HG03135 (cell line): ENCODE results near the gene PCBP3.
A peak's percentile ranks its signal among the peaks of the same experiment; 100 is the strongest.
"Not testable (repeated sequence)": the region's sequence is repeated elsewhere in the genome, so short reads cannot be mapped to it uniquely, and the experiment has no call there.

Source experiments
- ATAC-seq: cut with Tn5 transposase; IDR thresholded peaks from one replicate; pipeline ENCODE4 v1.9.1; 2021; ENCODE audit warnings: mild to moderate bottlenecking, moderate library complexity; ENCODE audit not compliant: unreplicated experiment

Gene PCBP3

GRCh38 chr21:45643021-45643980 is at the start of gene PCBP3:
TSS of gene PCBP3 (plus strand) at chr21:45643725. CDS start at chr21:45850086, 206,361 bp downstream.
- peak; percentile 73 for ATAC-seq

- no peak for ATAC-seq
Observed at GRCh38 chr21:45594721-45595489, 48.6 kb upstream of the PCBP3 start.

GRCh38 chr21:45595574-45596295 is 47.8 kb upstream of the PCBP3 start:
- no peak for ATAC-seq

- ATAC-seq = no peak
Observed at GRCh38 chr21:45596704-45597318, 46.7 kb upstream of the PCBP3 start.

- ATAC-seq = no peak
Observed at GRCh38 chr21:45598109-45598508, 45.4 kb upstream of the PCBP3 start.

- ATAC-seq = no peak
Observed at GRCh38 chr21:45598666-45599065, 44.9 kb upstream of the PCBP3 start.

- no peak for ATAC-seq
Observed at GRCh38 chr21:45599146-45599581, 44.4 kb upstream of the PCBP3 start.

GRCh38 chr21:45600248-45600647 is 43.3 kb upstream of the PCBP3 start:
- ATAC-seq = no peak

GRCh38 chr21:45601551-45601950 is 42.0 kb upstream of the PCBP3 start:
- no peak for ATAC-seq

GRCh38 chr21:45602106-45602505 is 41.4 kb upstream of the PCBP3 start:
- ATAC-seq = no peak

GRCh38 chr21:45603481-45603880 is 40.0 kb upstream of the PCBP3 start:
- ATAC-seq = no peak

- ATAC-seq = not testable (repeated sequence)
Observed at GRCh38 chr21:45604681-45605080, 38.8 kb upstream of the PCBP3 start.

GRCh38 chr21:45607021-45607908 is 36.3 kb upstream of the PCBP3 start:
- ATAC-seq = no peak

GRCh38 chr21:45607909-45608295 is 35.6 kb upstream of the PCBP3 start:
- no peak for ATAC-seq

- not testable (repeated sequence) for ATAC-seq
Observed at GRCh38 chr21:45608747-45609470, 34.6 kb upstream of the PCBP3 start.

GRCh38 chr21:45609616-45610015 is 33.9 kb upstream of the PCBP3 start:
- ATAC-seq = not testable (repeated sequence)

- no peak for ATAC-seq
Observed at GRCh38 chr21:45611296-45611695, 32.2 kb upstream of the PCBP3 start.

- ATAC-seq = no peak
Observed at GRCh38 chr21:45611939-45612664, 31.4 kb upstream of the PCBP3 start.
